ENCODE data around the gene STK39.

STK39 gene

GRCh38 chr2:168183308-168183997 lies 63.9 kb downstream of the STK39 start:
- no peak for DNase-seq (ENCODE audit: low read depth)

- DNase-seq (ENCODE audit: low read depth), result no peak
These were observed 64.7 kb downstream of the STK39 start for GRCh38 chr2:168182550-168183249.

GRCh38 chr2:168181825-168182224 lies 65.6 kb downstream of the STK39 start:
- DNase-seq (ENCODE audit: low read depth), result no peak

GRCh38 chr2:168180914-168181313 lies 66.5 kb downstream of the STK39 start:
- no peak for DNase-seq (ENCODE audit: low read depth)

- no peak for DNase-seq (ENCODE audit: low read depth)
These were observed 66.9 kb downstream of the STK39 start for GRCh38 chr2:168180483-168180882.

- no peak for DNase-seq (ENCODE audit: low read depth)
These were observed 67.8 kb downstream of the STK39 start for GRCh38 chr2:168179592-168179991.

- DNase-seq (ENCODE audit: low read depth), result no peak
These were observed 68.7 kb downstream of the STK39 start for GRCh38 chr2:168178520-168179324.

- DNase-seq (ENCODE audit: low read depth), result no peak
These were observed 71.0 kb downstream of the STK39 start for GRCh38 chr2:168176402-168176801.

GRCh38 chr2:168175469-168175868 lies 71.9 kb downstream of the STK39 start:
- DNase-seq (ENCODE audit: low read depth), result no peak

GRCh38 chr2:168174756-168175155 lies 72.6 kb downstream of the STK39 start:
- DNase-seq (ENCODE audit: low read depth), result no peak

- DNase-seq (ENCODE audit: low read depth), result no peak
These were observed 75.3 kb downstream of the STK39 start for GRCh38 chr2:168172071-168172470.

- no peak for DNase-seq (ENCODE audit: low read depth)
These were observed 76.2 kb downstream of the STK39 start for GRCh38 chr2:168171059-168171762.

GRCh38 chr2:168169097-168169745 lies 78.2 kb downstream of the STK39 start:
- no peak for DNase-seq (ENCODE audit: low read depth)

GRCh38 chr2:168167511-168168263 lies 79.7 kb downstream of the STK39 start:
- DNase-seq (ENCODE audit: low read depth), result no peak

- DNase-seq (ENCODE audit: low read depth), result no peak
These were observed 80.4 kb downstream of the STK39 start for GRCh38 chr2:168166902-168167510.

GRCh38 chr2:168165985-168166901 lies 81.2 kb downstream of the STK39 start:
- no peak for DNase-seq (ENCODE audit: low read depth)

- DNase-seq (ENCODE audit: low read depth), result no peak
These were observed 82.0 kb downstream of the STK39 start for GRCh38 chr2:168165397-168165796.

- DNase-seq (ENCODE audit: low read depth), result no peak
These were observed 86.5 kb downstream of the STK39 start for GRCh38 chr2:168160897-168161296.
